Measurements from ENCODE around the gene MLLT3. TPM values are rescaled to one million over a fixed set of nuclear protein-coding genes. Genes with fewer than 3 reads are reported as not detected.

MLLT3 gene
- total and polyA plus RNA-seq, 2 of the 13 experiments (the other 11 are each of a cell fraction or from before 2014, with no cell fraction given): 12.3 to 12.6 TPM

- TF ChIP-seq ZUFSP (CRISPR knock-in tag; IDR thresholded peaks at IDR 0.05; ENCODE audit: borderline replicate concordance): no peak
- no peak for TF ChIP-seq ZNF546 (CRISPR knock-in tag; conservative IDR thresholded peaks at IDR 0.05)
- no peak for TF ChIP-seq ETV6 (CRISPR knock-in tag; conservative IDR thresholded peaks at IDR 0.05)
Measured at GRCh38 chr9:20394969-20395368, 227.3 kb downstream of the MLLT3 start (continued).

GRCh38 chr9:20391208-20391607 is 231.1 kb downstream of the MLLT3 start:
- WGBS (ENCODE audit: low lambda C conversion rate): 32% methylated on average over 1 of the region's 1 CpG
- Histone ChIP-seq H3K4me3 (replicated peaks in 1 of 3; ENCODE audit: insufficient read depth in 1 of 3, low read depth in 2 of 3, low read length in 3 of 3) (no peak overlapping the region), H3K27me3 (ENCODE audit: control insufficient read depth in 1 of 2, insufficient read depth in 2 of 2, low read length in 2 of 2) (no peaks in the 10 kb centered on the region), H3K36me3 (replicated peaks in 1 of 2; ENCODE audit: control insufficient read depth in 1 of 2, insufficient read depth in 2 of 2, low read length in 2 of 2) (no peaks in the 10 kb centered on the region), H3K9me3 (ENCODE audit: low read length) (no peaks in the 10 kb centered on the region), H3K27ac (ENCODE audit: extremely low read length, insufficient read depth, low read length) (no peak overlapping the region), H3K4me2 (ENCODE audit: low read depth, low read length) (no peak overlapping the region), H3K79me2 (ENCODE audit: insufficient read depth, low read length) (no peaks in the 10 kb centered on the region), H3K4me1 (ENCODE audit: insufficient read depth, low read length) (peaks cover 12% of the 10 kb centered on the region), H3K9ac (ENCODE audit: insufficient read depth, low read depth, low read length) (no peak overlapping the region), H2AFZ (ENCODE audit: low read length) (no peak overlapping the region), H4K20me1 (ENCODE audit: insufficient read depth, low read length) (no peaks in the 10 kb centered on the region)
- no peak for DNase-seq (ENCODE audit: low spot score)
- POLR2A ChIA-PET: no interaction called here
- CTCF ChIA-PET (ENCODE audit: low intra/inter-chr PET ratio, low total read pairs): no interaction called here
- no peak for TF ChIP-seq HOXA9 (CRISPR knock-in tag; IDR thresholded peaks at IDR 0.05; ENCODE audit: borderline replicate concordance)
- no peak for TF ChIP-seq FOXP1 (IDR thresholded peaks at IDR 0.05)
- TF ChIP-seq FOXP1 (CRISPR knock-in tag; IDR thresholded peaks at IDR 0.05): peak; percentile 32; the same call in 1 of the 2 replicates
- peak; percentile 54 for TF ChIP-seq FOXA3 (CRISPR knock-in tag; IDR thresholded peaks at IDR 0.05)
- ATAC-seq: no peak
- FAIRE-seq: no peak
- BruUV-seq (replicated peaks): no TSS peak
- intact Hi-C loops (cut with micrococcal nuclease; ENCODE audit: unreplicated experiment): no loop called here
- in situ Hi-C loops (cut with HindIII; ENCODE audit: extremely low pct_ligation_motif_present, low pct_unique_long_range_greater_than_20kb): no loop called here

- no peak overlapping the region for H3K4me2 ChIP-seq (ENCODE audit: low read depth, low read length)
- POLR2A ChIA-PET: no interaction called here
- in situ Hi-C loops (cut with HindIII; ENCODE audit: extremely low pct_ligation_motif_present, low pct_unique_long_range_greater_than_20kb): no loop called here
- H3K79me2 ChIP-seq (ENCODE audit: insufficient read depth, low read length): no peaks in the 10 kb centered on the region
- no peak overlapping the region for H3K9ac ChIP-seq (ENCODE audit: insufficient read depth, low read depth, low read length)
- no peak overlapping the region for H3K4me3 ChIP-seq (replicated peaks in 1 of 3; ENCODE audit: insufficient read depth in 1 of 3, low read depth in 2 of 3, low read length in 3 of 3)
- DNase-seq (ENCODE audit: low spot score) (no peak), ATAC-seq (no peak), FAIRE-seq (no peak)
- no peaks in the 10 kb centered on the region for H3K36me3 ChIP-seq (replicated peaks in 1 of 2; ENCODE audit: control insufficient read depth in 1 of 2, insufficient read depth in 2 of 2, low read length in 2 of 2)
- H4K20me1 ChIP-seq (ENCODE audit: insufficient read depth, low read length): no peaks in the 10 kb centered on the region
- no TSS peak for BruUV-seq (replicated peaks)
- peaks cover 12% of the 10 kb centered on the region for H3K4me1 ChIP-seq (ENCODE audit: insufficient read depth, low read length)
- intact Hi-C loops (cut with micrococcal nuclease; ENCODE audit: unreplicated experiment): no loop called here
- CTCF ChIA-PET (ENCODE audit: low intra/inter-chr PET ratio, low total read pairs): no interaction called here
- no peaks in the 10 kb centered on the region for H3K27me3 ChIP-seq (ENCODE audit: control insufficient read depth in 1 of 2, insufficient read depth in 2 of 2, low read length in 2 of 2)
- H3K27ac ChIP-seq (ENCODE audit: extremely low read length, insufficient read depth, low read length): no peak overlapping the region
- H3K9me3 ChIP-seq (ENCODE audit: low read length): no peaks in the 10 kb centered on the region
- no peak overlapping the region for H2AFZ ChIP-seq (ENCODE audit: low read length)
- TF ChIP-seq ZNF652 (CRISPR knock-in tag; IDR thresholded peaks at IDR 0.05; ENCODE audit: borderline replicate concordance, low read depth) (no peak), EEA1 (CRISPR knock-in tag; IDR thresholded peaks at IDR 0.05; ENCODE audit: borderline replicate concordance) (no peak), NFIB (CRISPR knock-in tag; IDR thresholded peaks at IDR 0.05; ENCODE audit: borderline replicate concordance) (no peak), MTA1 (CRISPR knock-in tag; IDR thresholded peaks at IDR 0.05; ENCODE audit: borderline replicate concordance) (no peak), ZNF251 (CRISPR knock-in tag; IDR thresholded peaks at IDR 0.05) (no peak), USF2 (IDR thresholded peaks at IDR 0.05; ENCODE audit: low read depth, low read length) (no peak), USF2 (CRISPR knock-in tag; IDR thresholded peaks at IDR 0.05; ENCODE audit: borderline replicate concordance) (no peak)
Measured at GRCh38 chr9:20390400-20390799, 231.9 kb downstream of the MLLT3 start.

All from HepG2 (cell line).